ENCODE results near the gene LRP2. TPM values are rescaled to one million over a fixed set of nuclear protein-coding genes. Genes with fewer than 3 reads are reported as not detected.
"Not testable (repeated sequence)": the region's sequence is repeated elsewhere in the genome, so short reads cannot be mapped to it uniquely, and the experiment has no call there.

The LRP2 gene
- not detected in 3 replicates for polyA plus RNA-seq
- polyA plus RNA-seq (2011; ENCODE audit: low read depth) = not detected
- not detected in 2 replicates for polyA plus RNA-seq (2011; cell fraction: cytosol; rRNA removed)
- polyA plus RNA-seq (2011; cell fraction: nucleus; rRNA removed) = not detected in 2 replicates
- polyA plus RNA-seq (2012; ENCODE audit: low replicate concordance) = not detected in 2 replicates
- 0.16 TPM in 1 of 3 replicates, not detected in the others for polyA minus RNA-seq
- not detected for polyA minus RNA-seq (2011; cell fraction: cytosol; rRNA and poly(A)+ RNA removed)
- not detected in 2 replicates for polyA minus RNA-seq (2011; cell fraction: nucleus; rRNA and poly(A)+ RNA removed)

DNA sequence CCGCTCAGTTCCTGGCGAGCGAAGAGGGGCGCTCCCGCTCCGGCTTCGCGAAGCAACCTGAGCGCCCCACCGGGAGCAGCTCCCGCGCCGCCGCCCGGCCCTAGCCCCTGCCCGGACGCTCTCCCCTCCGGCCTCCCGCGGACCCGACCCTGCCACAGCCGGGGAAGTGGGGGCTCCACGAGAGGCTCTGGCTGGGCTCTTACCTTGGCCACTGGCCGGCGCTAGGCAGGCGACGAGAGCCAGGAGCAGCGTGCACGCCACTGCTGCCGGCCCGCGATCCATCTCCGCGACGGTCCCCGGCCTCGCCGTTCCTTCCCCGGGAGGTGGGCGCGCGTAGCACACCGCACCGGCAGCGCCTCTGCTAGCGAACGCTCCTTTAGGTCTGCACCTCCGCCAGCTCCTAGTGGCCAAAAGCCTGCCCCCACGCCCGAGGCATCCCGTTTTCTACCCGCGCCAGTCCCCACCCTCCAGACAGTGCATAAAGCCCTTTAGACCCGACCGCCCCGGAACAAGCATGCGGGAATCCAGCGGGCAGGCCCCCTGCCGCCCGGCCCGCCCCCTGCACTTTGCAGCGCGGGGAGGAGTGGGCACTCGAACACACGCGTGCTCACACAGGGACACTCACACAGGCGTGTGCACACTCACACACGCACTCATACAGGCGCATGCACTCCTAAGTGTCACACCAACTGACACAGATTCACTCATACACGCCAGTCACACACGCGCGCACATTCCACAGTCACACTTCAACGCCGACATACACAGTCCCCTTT, at the start of gene LRP2:
Gene LRP2 (minus strand): TSS at position 417 of the 776 bp plus-strand sequence. CDS start 135 bp downstream, at position 282.
- dilution Hi-C loops (cut with MboI; ENCODE audit: extremely low pct_ligation_motif_present, low sequenced_read_pairs) = no loop called here
- FAIRE-seq (no peak), DNase-seq (ENCODE audit: low read depth, low spot score) (no peak)
- Histone ChIP-seq H3K4me3 (ENCODE audit: control insufficient read depth in 2 of 3, extremely low read depth in 1 of 3, insufficient read depth in 2 of 3, low read depth in 1 of 3, low read length in 3 of 3) (peak within 1 kb of the TSS in 2 of 3 experiments; percentile 36 to 56), H2AFZ (ENCODE audit: control insufficient read depth, low read length) (no peak within 1 kb of the TSS), H3K9ac (ENCODE audit: control insufficient read depth, extremely low read depth, insufficient read depth, low read length) (no peak within 1 kb of the TSS), H3K9me1 (ENCODE audit: control insufficient read depth, extremely low read depth, insufficient read depth, low read length) (no peaks in the 10 kb centered on the region), H3K27ac (ENCODE audit: control insufficient read depth, insufficient read depth, low read length) (no peak within 1 kb of the TSS), H3K27me3 (ENCODE audit: control insufficient read depth, extremely low read depth, insufficient read depth, low read length) (peaks cover 59% of the 10 kb centered on the region), H3K79me2 (ENCODE audit: control insufficient read depth, insufficient read depth, low read length) (no peaks in the 10 kb centered on the region), H3K9me3 (ENCODE audit: control insufficient read depth, low read depth, low read length) (no peaks in the 10 kb centered on the region), H3K4me2 (ENCODE audit: control insufficient read depth, extremely low read depth, insufficient read depth, low read depth, low read length) (peak within 1 kb of the TSS; percentile 80), H4K20me1 (ENCODE audit: control insufficient read depth, extremely low read depth, insufficient read depth, low read length) (no peaks in the 10 kb centered on the region), H3K36me3 (ENCODE audit: control insufficient read depth in 2 of 2, extremely low read depth in 1 of 2, insufficient read depth in 2 of 2, low read length in 2 of 2) (no peaks in the 10 kb centered on the region), H3K4me1 (ENCODE audit: control insufficient read depth, extremely low read depth, insufficient read depth, low read length) (peaks cover 27% of the 10 kb centered on the region)
- TF ChIP-seq, protein P1, sequence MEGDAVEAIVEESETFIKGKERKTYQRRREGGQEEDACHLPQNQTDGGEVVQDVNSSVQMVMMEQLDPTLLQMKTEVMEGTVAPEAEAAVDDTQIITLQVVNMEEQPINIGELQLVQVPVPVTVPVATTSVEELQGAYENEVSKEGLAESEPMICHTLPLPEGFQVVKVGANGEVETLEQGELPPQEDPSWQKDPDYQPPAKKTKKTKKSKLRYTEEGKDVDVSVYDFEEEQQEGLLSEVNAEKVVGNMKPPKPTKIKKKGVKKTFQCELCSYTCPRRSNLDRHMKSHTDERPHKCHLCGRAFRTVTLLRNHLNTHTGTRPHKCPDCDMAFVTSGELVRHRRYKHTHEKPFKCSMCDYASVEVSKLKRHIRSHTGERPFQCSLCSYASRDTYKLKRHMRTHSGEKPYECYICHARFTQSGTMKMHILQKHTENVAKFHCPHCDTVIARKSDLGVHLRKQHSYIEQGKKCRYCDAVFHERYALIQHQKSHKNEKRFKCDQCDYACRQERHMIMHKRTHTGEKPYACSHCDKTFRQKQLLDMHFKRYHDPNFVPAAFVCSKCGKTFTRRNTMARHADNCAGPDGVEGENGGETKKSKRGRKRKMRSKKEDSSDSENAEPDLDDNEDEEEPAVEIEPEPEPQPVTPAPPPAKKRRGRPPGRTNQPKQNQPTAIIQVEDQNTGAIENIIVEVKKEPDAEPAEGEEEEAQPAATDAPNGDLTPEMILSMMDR (optimal IDR thresholded peaks at IDR 0.05 in 1 of 3, IDR thresholded peaks at IDR 0.05 in 1 of 3, conservative IDR thresholded peaks at IDR 0.05 in 1 of 3; ENCODE audit: extremely low read depth in 1 of 3, insufficient read depth in 2 of 3, low read length in 3 of 3) = no peak
- TF ChIP-seq EZH2 (IDR thresholded peaks at IDR 0.05; ENCODE audit: low read length) = peak; percentile 95

DNA sequence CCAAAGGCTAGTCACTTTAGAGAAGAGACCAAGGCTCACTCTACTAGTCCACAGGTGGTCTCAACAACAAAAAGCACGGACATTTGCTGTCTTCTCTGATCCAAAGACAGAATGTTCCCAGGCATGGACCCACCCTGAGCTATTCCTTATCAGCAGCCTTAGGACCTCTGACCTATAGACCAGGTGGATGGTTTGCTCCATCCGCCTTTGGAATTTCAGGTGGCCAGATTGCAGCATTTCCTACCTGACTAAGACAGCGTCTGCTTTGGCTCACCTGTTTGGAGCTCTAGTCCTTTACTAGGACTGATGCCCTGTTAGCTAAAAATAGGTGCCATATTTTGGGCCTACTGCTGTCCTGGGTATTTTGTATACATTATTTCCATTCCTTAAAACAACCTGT, 44.6 kb upstream of the LRP2 start:
- no peaks in the 10 kb centered on the region for H3K79me2 ChIP-seq (ENCODE audit: control insufficient read depth, insufficient read depth, low read length)
- FAIRE-seq = no peak
- dilution Hi-C loops (cut with MboI; ENCODE audit: extremely low pct_ligation_motif_present, low sequenced_read_pairs) = no loop called here
- H3K9ac ChIP-seq (ENCODE audit: control insufficient read depth, extremely low read depth, insufficient read depth, low read length) = no peak overlapping the region
- no peaks in the 10 kb centered on the region for H4K20me1 ChIP-seq (ENCODE audit: control insufficient read depth, extremely low read depth, insufficient read depth, low read length)
- H3K4me1 ChIP-seq (ENCODE audit: control insufficient read depth, extremely low read depth, insufficient read depth, low read length) = no peaks in the 10 kb centered on the region
- H3K27ac ChIP-seq (ENCODE audit: control insufficient read depth, insufficient read depth, low read length) = no peak overlapping the region
- no peak for DNase-seq (ENCODE audit: low read depth, low spot score)
- TF ChIP-seq, protein P1 (optimal IDR thresholded peaks at IDR 0.05 in 1 of 3, IDR thresholded peaks at IDR 0.05 in 1 of 3, conservative IDR thresholded peaks at IDR 0.05 in 1 of 3; ENCODE audit: extremely low read depth in 1 of 3, insufficient read depth in 2 of 3, low read length in 3 of 3) = no peak
- TF ChIP-seq EZH2 (IDR thresholded peaks at IDR 0.05; ENCODE audit: low read length) = no peak
- H3K9me1 ChIP-seq (ENCODE audit: control insufficient read depth, extremely low read depth, insufficient read depth, low read length) = no peaks in the 10 kb centered on the region
- H2AFZ ChIP-seq (ENCODE audit: control insufficient read depth, low read length) = no peak overlapping the region
- H3K4me2 ChIP-seq (ENCODE audit: control insufficient read depth, extremely low read depth, insufficient read depth, low read depth, low read length) = no peak overlapping the region
- H3K36me3 ChIP-seq (ENCODE audit: control insufficient read depth in 2 of 2, extremely low read depth in 1 of 2, insufficient read depth in 2 of 2, low read length in 2 of 2) = no peaks in the 10 kb centered on the region
- H3K27me3 ChIP-seq (ENCODE audit: control insufficient read depth, extremely low read depth, insufficient read depth, low read length) = no peaks in the 10 kb centered on the region
- no peak overlapping the region for H3K4me3 ChIP-seq (ENCODE audit: control insufficient read depth in 2 of 3, extremely low read depth in 1 of 3, insufficient read depth in 2 of 3, low read depth in 1 of 3, low read length in 3 of 3)
- no peaks in the 10 kb centered on the region for H3K9me3 ChIP-seq (ENCODE audit: control insufficient read depth, low read depth, low read length)

DNA sequence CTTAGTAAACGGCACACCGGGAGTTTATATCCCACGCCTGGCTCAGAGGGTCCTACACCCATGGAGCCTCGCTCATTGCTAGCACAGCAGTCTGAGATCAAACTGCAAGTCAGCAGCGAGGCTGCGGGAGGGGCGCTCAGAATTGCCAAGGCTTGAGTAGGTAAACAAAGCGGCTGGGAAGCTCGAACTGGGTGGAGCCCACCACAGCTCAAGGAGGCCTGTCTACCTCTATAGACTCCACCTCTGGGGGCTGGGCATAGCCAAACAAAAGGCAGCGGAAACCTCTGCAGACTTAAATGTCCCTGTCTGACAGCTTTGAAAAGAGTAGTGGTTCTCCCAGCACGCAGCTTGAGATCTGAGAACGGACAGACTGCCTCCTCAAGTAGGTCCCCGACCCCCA, 37.2 kb upstream of the LRP2 start:
- H3K27me3 ChIP-seq (ENCODE audit: control insufficient read depth, extremely low read depth, insufficient read depth, low read length); H3K36me3 ChIP-seq (ENCODE audit: control insufficient read depth in 2 of 2, extremely low read depth in 1 of 2, insufficient read depth in 2 of 2, low read length in 2 of 2); H3K9ac ChIP-seq (ENCODE audit: control insufficient read depth, extremely low read depth, insufficient read depth, low read length); H3K4me3 ChIP-seq (ENCODE audit: control insufficient read depth in 2 of 3, extremely low read depth in 1 of 3, insufficient read depth in 2 of 3, low read depth in 1 of 3, low read length in 3 of 3); H4K20me1 ChIP-seq (ENCODE audit: control insufficient read depth, extremely low read depth, insufficient read depth, low read length); H3K4me2 ChIP-seq (ENCODE audit: control insufficient read depth, extremely low read depth, insufficient read depth, low read depth, low read length); DNase-seq (ENCODE audit: low read depth, low spot score); dilution Hi-C loops (cut with MboI; ENCODE audit: extremely low pct_ligation_motif_present, low sequenced_read_pairs); H3K27ac ChIP-seq (ENCODE audit: control insufficient read depth, insufficient read depth, low read length); H3K9me1 ChIP-seq (ENCODE audit: control insufficient read depth, extremely low read depth, insufficient read depth, low read length); FAIRE-seq; H3K9me3 ChIP-seq (ENCODE audit: control insufficient read depth, low read depth, low read length); H3K79me2 ChIP-seq (ENCODE audit: control insufficient read depth, insufficient read depth, low read length); H2AFZ ChIP-seq (ENCODE audit: control insufficient read depth, low read length); H3K4me1 ChIP-seq (ENCODE audit: control insufficient read depth, extremely low read depth, insufficient read depth, low read length): not testable (repeated sequence)

Data from keratinocyte (primary cell).